HL-60/S4 (cell line): Measurements from ENCODE around the gene CREB3L2.
"Not testable (repeated sequence)": the region's sequence is repeated elsewhere in the genome, so short reads cannot be mapped to it uniquely, and the experiment has no call there.

Source experiments
- in situ Hi-C: fragments of 300-500 bp; cut with MboI; formaldehyde crosslinking; loops from 2 replicates; pipeline ENCODE4 v1.14.3; 2022; ENCODE audit warnings: low sequenced_read_pairs

CREB3L2 gene

GRCh38 chr7:137992104-137992549 lies 9.8 kb downstream of the CREB3L2 start:
- in situ Hi-C loops, result no loop called here

GRCh38 chr7:137990251-137990941 lies 11.5 kb downstream of the CREB3L2 start:
- in situ Hi-C loops, result no loop called here

- in situ Hi-C loops, result no loop called here
These were observed 12.3 kb downstream of the CREB3L2 start for GRCh38 chr7:137989590-137989989.

- in situ Hi-C loops, result no loop called here
These were observed 12.8 kb downstream of the CREB3L2 start for GRCh38 chr7:137989094-137989493.

GRCh38 chr7:137987968-137988367 lies 13.9 kb downstream of the CREB3L2 start:
- in situ Hi-C loops, result no loop called here

- in situ Hi-C loops, result no loop called here
These were observed 14.3 kb downstream of the CREB3L2 start for GRCh38 chr7:137987563-137987962.

- in situ Hi-C loops, result no loop called here
These were observed 14.9 kb downstream of the CREB3L2 start for GRCh38 chr7:137987018-137987349.

GRCh38 chr7:137986252-137987017 lies 15.5 kb downstream of the CREB3L2 start:
- in situ Hi-C loops, result no loop called here

GRCh38 chr7:137985897-137986251 lies 16.0 kb downstream of the CREB3L2 start:
- in situ Hi-C loops, result no loop called here

- in situ Hi-C loops, result no loop called here
These were observed 16.5 kb downstream of the CREB3L2 start for GRCh38 chr7:137985253-137985896.

- in situ Hi-C loops, result no loop called here
These were observed 17.5 kb downstream of the CREB3L2 start for GRCh38 chr7:137984181-137985041.

GRCh38 chr7:137983323-137984008 lies 18.4 kb downstream of the CREB3L2 start:
- in situ Hi-C loops, result no loop called here

GRCh38 chr7:137982394-137982793 lies 19.5 kb downstream of the CREB3L2 start:
- in situ Hi-C loops, result not testable (repeated sequence)

- in situ Hi-C loops, result no loop called here
These were observed 20.2 kb downstream of the CREB3L2 start for GRCh38 chr7:137981668-137982067.

- in situ Hi-C loops, result no loop called here
These were observed 20.7 kb downstream of the CREB3L2 start for GRCh38 chr7:137981175-137981574.

GRCh38 chr7:137980308-137980707 lies 21.6 kb downstream of the CREB3L2 start:
- in situ Hi-C loops, result no loop called here

GRCh38 chr7:137978464-137979237 lies 23.2 kb downstream of the CREB3L2 start:
- in situ Hi-C loops, result no loop called here

- in situ Hi-C loops, result no loop called here
These were observed 24.7 kb downstream of the CREB3L2 start for GRCh38 chr7:137977173-137977572.

GRCh38 chr7:137976696-137977095 lies 25.2 kb downstream of the CREB3L2 start:
- in situ Hi-C loops, result no loop called here

- in situ Hi-C loops, result no loop called here
These were observed 25.7 kb downstream of the CREB3L2 start for GRCh38 chr7:137976232-137976631.
